Tibial nerve (tissue), 4 donors: ENCODE results near the gene REC114. TPM values are rescaled to one million over a fixed set of nuclear protein-coding genes. Genes with fewer than 3 reads are reported as not detected.

Experiments used
- DNase-seq, 2 donors: peaks; one replicate each; pipeline ENCODE4 v3.0.0-alpha.2; 2019; ENCODE audit warnings: low spot score in 2 of 2
- H3K27ac ChIP-seq, 4 donors: fragments of 200-600 bp; sonication (generic) in 3 of 4; one replicate each; pipeline ENCODE4 v1.5.1; 2017 to 2019; ENCODE audit warnings: mild to moderate bottlenecking in 1 of 4
- H3K27me3 ChIP-seq, 2 donors: fragments of 200-600 bp; sonication (generic) in 1 of 2; one replicate each; pipeline versions ENCODE4 v1.5.1 to v1.6.0; 2017 to 2019
- H3K36me3 ChIP-seq, 3 donors: fragments of 200-600 bp; sonication (generic); one replicate each; pipeline ENCODE4 v1.5.1; 2018 to 2019
- H3K4me1 ChIP-seq, 4 donors: fragments of 200-600 bp; sonication (generic) in 3 of 4; one replicate each; pipeline ENCODE4 v1.5.1; 2017 to 2019
- H3K4me3 ChIP-seq, 4 donors: fragments of 200-600 bp; sonication (generic) in 3 of 4; one replicate each; pipeline ENCODE4 v1.5.1; 2017 to 2019; ENCODE audit warnings: mild to moderate bottlenecking in 1 of 4, moderate library complexity in 1 of 4
- H3K9me3 ChIP-seq, 4 donors: fragments of 200-600 bp; sonication (generic) in 3 of 4; one replicate each; pipeline ENCODE4 v1.5.1; 2017 to 2019
- CTCF ChIP-seq, 5 experiments: fragments of 200-600 bp in 3 of 5; fragments of 450-650 bp in 2 of 5; sonication (generic) in 3 of 5; IDR thresholded peaks; one replicate each; pipeline ENCODE4 v1.5.1; 2016 to 2019; ENCODE audit warnings: antibody characterized with exemption in 5 of 5, mild to moderate bottlenecking in 3 of 5, moderate library complexity in 2 of 5
- EP300 ChIP-seq, 2 donors: sonication (generic); formaldehyde crosslinking; IDR thresholded peaks; one replicate each; pipeline ENCODE4 v1.6.1; 2017; ENCODE audit warnings: antibody characterized with exemption in 2 of 2, mild to moderate bottlenecking in 1 of 2
- POLR2A ChIP-seq, 2 donors: fragments of 450-650 bp; IDR thresholded peaks; one replicate each; pipeline ENCODE4 v1.6.1; 2017; ENCODE audit warnings: antibody characterized with exemption in 2 of 2, mild to moderate bottlenecking in 2 of 2, moderate library complexity in 2 of 2
- WGBS, 2 donors: methylation state at CpG; one replicate each; pipeline ENCODE4 v1.1.5; 2018; 5-methylcytosine and 5-hydroxymethylcytosine counted together
- total RNA-seq, 4 donors: library from RNA; depleted of rRNA; stranded (reverse); fragments of >200 nt; gene quantifications; one replicate each; pipeline ENCODE4 v1.1.0, GENCODE V29; 2016

The REC114 gene
- total RNA-seq, 4 donors from 2014 or later: not detected

GRCh38 chr15:73560501-73561117 is 117.6 kb downstream of the REC114 start:
- Histone ChIP-seq H3K27ac (no peak overlapping the region), H3K4me1 (peaks cover 0 to 13% (median 0%) of the 10 kb centered on the region in 4 donors), H3K4me3 (no peak overlapping the region), H3K27me3 (no peaks in the 10 kb centered on the region), H3K36me3 (peaks cover 0 to 76% (median 11%) of the 10 kb centered on the region in 3 donors), H3K9me3 (no peaks in the 10 kb centered on the region)
- peak in 1 of 2 donors; percentile 36 for DNase-seq
- 48 to 52% methylated on average over 2 of the region's 2 CpGs for WGBS, 2 donors
- TF ChIP-seq POLR2A (IDR thresholded peaks at IDR 0.05) (no peak), EP300 (IDR thresholded peaks at IDR 0.05) (no peak), CTCF (IDR thresholded peaks at IDR 0.05) (peak in 4 of 5 experiments; percentile 30 to 44 (median 38))

GRCh38 chr15:73564255-73564654 is 121.3 kb downstream of the REC114 start:
- H3K4me1 ChIP-seq: peaks cover 0 to 13% (median 0%) of the 10 kb centered on the region in 4 donors
- WGBS, 2 donors: 41 to 44% methylated on average over 6 of the region's 6 CpGs
- H3K36me3 ChIP-seq: peaks cover 3 to 71% (median 7%) of the 10 kb centered on the region in 3 donors
- H3K4me3 ChIP-seq: no peak overlapping the region
- no peak for DNase-seq
- no peaks in the 10 kb centered on the region for H3K27me3 ChIP-seq
- no peaks in the 10 kb centered on the region for H3K9me3 ChIP-seq
- TF ChIP-seq CTCF (IDR thresholded peaks at IDR 0.05): no peak
- TF ChIP-seq POLR2A (IDR thresholded peaks at IDR 0.05): no peak
- TF ChIP-seq EP300 (IDR thresholded peaks at IDR 0.05): no peak
- no peak overlapping the region for H3K27ac ChIP-seq

- WGBS, 2 donors: 66 to 76% methylated on average over 1 of the region's 1 CpG
Measured at GRCh38 chr15:73567020-73567419, 124.1 kb downstream of the REC114 start.

GRCh38 chr15:73568564-73569280 is 125.8 kb downstream of the REC114 start:
- no peaks in the 10 kb centered on the region for H3K9me3 ChIP-seq
- no peak overlapping the region for H3K4me3 ChIP-seq
- DNase-seq: no peak
- H3K27me3 ChIP-seq: no peaks in the 10 kb centered on the region
- H3K36me3 ChIP-seq: peaks cover 3 to 83% (median 8%) of the 10 kb centered on the region in 3 donors
- TF ChIP-seq POLR2A (IDR thresholded peaks at IDR 0.05): no peak
- no peak for TF ChIP-seq CTCF (IDR thresholded peaks at IDR 0.05)
- no peak for TF ChIP-seq EP300 (IDR thresholded peaks at IDR 0.05)
- H3K27ac ChIP-seq: no peak overlapping the region
- H3K4me1 ChIP-seq: peaks cover 0 to 17% (median 0%) of the 10 kb centered on the region in 4 donors
- WGBS, 2 donors: 73 to 81% methylated on average over 7 of the region's 7 CpGs

More at GRCh38 chr15:73567020-73567419, 124.1 kb downstream of the REC114 start:
- Histone ChIP-seq H3K4me3 (no peak overlapping the region), H3K36me3 (peaks cover 3 to 81% (median 8%) of the 10 kb centered on the region in 3 donors), H3K9me3 (no peaks in the 10 kb centered on the region), H3K27me3 (no peaks in the 10 kb centered on the region), H3K4me1 (peaks cover 0 to 17% (median 0%) of the 10 kb centered on the region in 4 donors), H3K27ac (no peak overlapping the region)
- no peak for DNase-seq
- TF ChIP-seq EP300 (IDR thresholded peaks at IDR 0.05) (no peak), POLR2A (IDR thresholded peaks at IDR 0.05) (no peak), CTCF (IDR thresholded peaks at IDR 0.05) (no peak)

- TF ChIP-seq CTCF (IDR thresholded peaks at IDR 0.05) (no peak), POLR2A (IDR thresholded peaks at IDR 0.05) (no peak), EP300 (IDR thresholded peaks at IDR 0.05) (no peak)
- H3K9me3 ChIP-seq: no peaks in the 10 kb centered on the region
- DNase-seq: no peak
- H3K27ac ChIP-seq: no peak overlapping the region
- H3K4me1 ChIP-seq: peaks cover 0 to 14% (median 0%) of the 10 kb centered on the region in 4 donors
- no peak overlapping the region for H3K4me3 ChIP-seq
- no peaks in the 10 kb centered on the region for H3K27me3 ChIP-seq
- H3K36me3 ChIP-seq: peaks cover 3 to 85% (median 8%) of the 10 kb centered on the region in 3 donors
- 70 to 73% methylated on average over 3 of the region's 3 CpGs for WGBS, 2 donors
Measured at GRCh38 chr15:73569361-73569760, 126.4 kb downstream of the REC114 start.
